Chondrocyte (in vitro differentiated cells): ENCODE data around the gene PJA2. TPM values are rescaled to one million over a fixed set of nuclear protein-coding genes. Genes with fewer than 3 reads are reported as not detected.

Experiments used
- DNase-seq: peaks from one replicate; pipeline ENCODE4 v3.0.0; 2021; ENCODE audit warnings: mixed read lengths, low spot score
- H3K27ac Mint-ChIP-seq: one replicate; pipeline ENCODE4 v1.8.0; 2021; ENCODE audit warnings: mild to moderate bottlenecking, moderate library complexity, mixed read lengths; ENCODE audit not compliant: unreplicated experiment
- H3K27me3 Mint-ChIP-seq: 2 replicates; pipeline ENCODE4 v1.8.0; 2021; ENCODE audit warnings: low read depth, mixed read lengths
- H3K36me3 Mint-ChIP-seq: 2 replicates; pipeline ENCODE4 v1.8.0; 2021; ENCODE audit warnings: low read depth, mixed read lengths
- H3K4me1 Mint-ChIP-seq: 2 replicates; pipeline ENCODE4 v1.8.0; 2021; ENCODE audit warnings: low read depth, mild to moderate bottlenecking, mixed read lengths
- H3K4me3 Mint-ChIP-seq: one replicate; pipeline ENCODE4 v1.8.0; 2021; ENCODE audit warnings: mild to moderate bottlenecking, moderate library complexity, mixed read lengths; ENCODE audit not compliant: unreplicated experiment
- H3K9me3 Mint-ChIP-seq: 2 replicates; pipeline ENCODE4 v1.8.0; 2021; ENCODE audit warnings: low read depth, mixed read lengths
- CTCF ChIP-seq: fragments of 200-600 bp; sonication (generic); IDR thresholded peaks from 2 replicates; pipeline ENCODE4 v1.5.0; 2021; ENCODE audit warnings: antibody characterized with exemption, mild to moderate bottlenecking, moderate library complexity
- total RNA-seq: library from RNA; stranded (reverse); gene quantifications from 3 replicates; pipeline ENCODE4 v1.2.1, GENCODE V29; 2021

Gene PJA2
- total RNA-seq, 1 donor from 2014 or later = 110 TPM

GRCh38 chr5:109304309-109304708 is 105.5 kb downstream of the PJA2 start:
- no peaks in the 10 kb centered on the region for H3K27me3 Mint-ChIP-seq
- H3K9me3 Mint-ChIP-seq = no peaks in the 10 kb centered on the region
- H3K36me3 Mint-ChIP-seq = peaks cover 3% of the 10 kb centered on the region
- TF ChIP-seq CTCF = no peak
- no peak overlapping the region for H3K4me3 Mint-ChIP-seq
- H3K4me1 Mint-ChIP-seq = no peaks in the 10 kb centered on the region
- H3K27ac Mint-ChIP-seq = no peak overlapping the region
- DNase-seq = no peak

DNA sequence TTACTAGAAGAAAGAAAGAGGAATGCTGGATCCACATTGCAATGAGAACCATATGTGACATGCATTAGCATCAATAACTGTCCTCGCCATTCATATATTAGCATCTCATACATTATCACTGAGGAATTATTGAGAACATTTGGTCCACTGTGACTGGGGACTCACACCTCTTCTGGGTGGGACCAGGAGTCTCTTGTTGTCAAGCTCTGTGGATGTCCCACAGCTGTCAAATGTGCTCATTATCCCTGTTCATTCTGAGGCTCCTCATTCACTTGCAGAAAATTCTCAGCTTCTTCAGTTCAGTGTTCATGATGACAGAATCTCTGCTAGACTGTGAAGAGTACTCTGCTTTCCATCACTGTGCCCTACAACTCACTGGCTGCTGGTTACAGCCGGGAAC is 109.4 kb downstream of the PJA2 start:
- Mint-ChIP-seq H3K4me3 (no peak overlapping the region), H3K27me3 (no peaks in the 10 kb centered on the region), H3K36me3 (peaks cover under 1% of the 10 kb centered on the region), H3K4me1 (no peaks in the 10 kb centered on the region), H3K9me3 (peaks cover 4% of the 10 kb centered on the region), H3K27ac (no peak overlapping the region)
- DNase-seq = no peak
- no peak for TF ChIP-seq CTCF

DNA sequence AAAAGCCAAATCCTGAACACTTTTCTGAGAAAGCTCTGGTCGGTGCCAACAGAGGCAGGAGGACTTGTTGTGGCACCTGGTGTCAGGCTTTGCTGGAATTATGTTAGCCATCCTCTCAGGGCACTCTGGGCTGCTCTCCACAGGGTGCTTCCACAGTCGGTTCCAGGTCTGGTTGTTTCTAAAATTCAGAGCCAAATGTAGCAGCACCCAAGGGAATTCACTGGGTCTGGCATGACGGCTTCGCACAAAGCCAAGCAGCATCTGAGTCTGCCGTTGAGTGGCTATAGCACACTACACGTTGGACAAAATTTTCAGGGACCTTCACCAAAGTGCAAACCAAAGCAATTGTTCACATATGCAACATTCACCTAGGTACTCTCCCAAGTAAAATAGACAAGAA is 110.2 kb downstream of the PJA2 start:
- Mint-ChIP-seq H3K36me3 (peaks cover 7% of the 10 kb centered on the region), H3K4me1 (no peaks in the 10 kb centered on the region), H3K4me3 (no peak overlapping the region), H3K9me3 (peaks cover 12% of the 10 kb centered on the region), H3K27me3 (no peaks in the 10 kb centered on the region), H3K27ac (no peak overlapping the region)
- no peak for DNase-seq
- no peak for TF ChIP-seq CTCF

GRCh38 chr5:109298794-109299193 is 111.0 kb downstream of the PJA2 start:
- H3K4me1 Mint-ChIP-seq = no peaks in the 10 kb centered on the region
- TF ChIP-seq CTCF = no peak
- no peaks in the 10 kb centered on the region for H3K27me3 Mint-ChIP-seq
- no peak overlapping the region for H3K4me3 Mint-ChIP-seq
- peaks cover 7% of the 10 kb centered on the region for H3K36me3 Mint-ChIP-seq
- no peak for DNase-seq
- no peak overlapping the region for H3K27ac Mint-ChIP-seq
- peaks cover 12% of the 10 kb centered on the region for H3K9me3 Mint-ChIP-seq

DNA sequence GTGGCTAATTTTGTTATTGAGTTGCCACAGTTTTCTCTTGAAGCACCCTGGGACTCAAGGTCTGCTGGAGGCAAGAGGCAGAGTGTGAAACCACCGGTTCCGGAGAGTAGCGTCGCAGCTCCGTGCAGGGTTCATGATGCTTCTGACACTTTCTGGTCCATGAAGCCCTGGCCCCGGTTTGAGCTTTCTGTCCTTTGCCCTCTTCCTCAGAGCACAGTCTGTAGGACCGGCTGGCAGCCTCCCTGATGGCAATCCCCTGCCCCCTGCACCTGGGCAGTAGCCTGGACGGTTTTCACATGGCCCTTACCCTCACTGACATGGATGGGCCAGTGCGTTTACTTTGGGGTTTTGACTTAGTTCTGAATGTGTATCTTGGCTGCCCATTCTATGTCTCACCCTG is 111.9 kb downstream of the PJA2 start:
- no peak for TF ChIP-seq CTCF
- H3K4me3 Mint-ChIP-seq = no peak overlapping the region
- no peak for DNase-seq
- no peaks in the 10 kb centered on the region for H3K4me1 Mint-ChIP-seq
- H3K9me3 Mint-ChIP-seq = peaks cover 21% of the 10 kb centered on the region
- peaks cover 12% of the 10 kb centered on the region for H3K36me3 Mint-ChIP-seq
- H3K27ac Mint-ChIP-seq = no peak overlapping the region
- no peaks in the 10 kb centered on the region for H3K27me3 Mint-ChIP-seq
